Ishikawa (cell line): ENCODE results near the gene RAF1.

Experiments used
- CEBPB ChIP-seq: IDR thresholded peaks from 2 replicates; pipeline ENCODE4 v1.6.1; 2012
- CREB1 ChIP-seq: IDR thresholded peaks from 2 replicates; pipeline ENCODE4 v1.6.1; 2012; ENCODE audit warnings: low read depth
- EGR1 ChIP-seq: IDR thresholded peaks from 2 replicates; pipeline ENCODE4 v1.6.1; 2012
- EP300 ChIP-seq: IDR thresholded peaks from 2 replicates; pipeline ENCODE4 v1.6.1; 2012; ENCODE audit warnings: borderline replicate concordance
- FOXM1 ChIP-seq: IDR thresholded peaks from 2 replicates; pipeline ENCODE4 v1.6.1; 2012; ENCODE audit warnings: low read depth, borderline replicate concordance
- MAX ChIP-seq: IDR thresholded peaks from 2 replicates; pipeline ENCODE4 v1.6.1; 2012
- NFIC ChIP-seq: IDR thresholded peaks from 2 replicates; pipeline ENCODE4 v1.6.1; 2012
- RAD21 ChIP-seq: IDR thresholded peaks from 2 replicates; pipeline ENCODE4 v1.6.1; 2012; ENCODE audit warnings: low read depth
- REST ChIP-seq: IDR thresholded peaks from 2 replicates; pipeline ENCODE4 v1.6.1; 2012; ENCODE audit warnings: low read depth, mild to moderate bottlenecking
- TAF1 ChIP-seq: IDR thresholded peaks from 2 replicates; pipeline ENCODE4 v1.6.1; 2012; ENCODE audit warnings: low read depth, mild to moderate bottlenecking
- TCF12 ChIP-seq: IDR thresholded peaks from 2 replicates; pipeline ENCODE4 v1.6.1; 2012; ENCODE audit warnings: low read depth
- TEAD4 ChIP-seq: IDR thresholded peaks from 2 replicates; pipeline ENCODE4 v1.6.1; 2012
- USF1 ChIP-seq: IDR thresholded peaks from 2 replicates; pipeline ENCODE4 v1.6.1; 2012
- YY1 ChIP-seq: IDR thresholded peaks from 2 replicates; pipeline ENCODE4 v1.6.1; 2012; ENCODE audit warnings: low read depth
- ZBTB7A ChIP-seq: IDR thresholded peaks from 2 replicates; pipeline ENCODE4 v1.6.1; 2012; ENCODE audit warnings: low read depth

RAF1 gene

DNA sequence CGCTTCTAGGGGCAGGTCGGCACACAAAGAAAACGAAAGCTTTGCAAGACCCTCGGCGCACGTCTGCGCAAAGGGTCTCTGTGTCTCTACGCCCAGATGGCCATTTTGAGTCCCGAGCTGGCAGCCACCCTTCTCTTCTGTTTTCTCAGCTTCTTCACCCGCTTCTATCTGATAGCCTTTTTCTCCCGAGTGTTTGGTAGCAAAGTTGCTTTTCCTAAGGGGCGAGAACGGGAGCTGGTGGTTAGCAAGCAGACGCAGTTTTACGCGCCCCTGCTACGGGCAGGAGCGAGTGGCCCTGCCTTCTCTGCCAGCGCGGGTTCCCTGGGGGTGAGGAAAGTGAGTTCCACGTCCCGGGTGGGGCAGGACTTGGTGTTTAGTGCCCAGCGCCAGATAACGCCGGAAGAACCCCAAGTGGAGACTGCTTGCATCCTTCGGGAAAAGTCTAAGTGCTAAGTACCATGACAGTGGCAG lies 110.0 kb downstream of the RAF1 start:
- TF ChIP-seq EP300 = no peak
- TF ChIP-seq FOXM1 = no peak
- no peak for TF ChIP-seq TCF12

DNA sequence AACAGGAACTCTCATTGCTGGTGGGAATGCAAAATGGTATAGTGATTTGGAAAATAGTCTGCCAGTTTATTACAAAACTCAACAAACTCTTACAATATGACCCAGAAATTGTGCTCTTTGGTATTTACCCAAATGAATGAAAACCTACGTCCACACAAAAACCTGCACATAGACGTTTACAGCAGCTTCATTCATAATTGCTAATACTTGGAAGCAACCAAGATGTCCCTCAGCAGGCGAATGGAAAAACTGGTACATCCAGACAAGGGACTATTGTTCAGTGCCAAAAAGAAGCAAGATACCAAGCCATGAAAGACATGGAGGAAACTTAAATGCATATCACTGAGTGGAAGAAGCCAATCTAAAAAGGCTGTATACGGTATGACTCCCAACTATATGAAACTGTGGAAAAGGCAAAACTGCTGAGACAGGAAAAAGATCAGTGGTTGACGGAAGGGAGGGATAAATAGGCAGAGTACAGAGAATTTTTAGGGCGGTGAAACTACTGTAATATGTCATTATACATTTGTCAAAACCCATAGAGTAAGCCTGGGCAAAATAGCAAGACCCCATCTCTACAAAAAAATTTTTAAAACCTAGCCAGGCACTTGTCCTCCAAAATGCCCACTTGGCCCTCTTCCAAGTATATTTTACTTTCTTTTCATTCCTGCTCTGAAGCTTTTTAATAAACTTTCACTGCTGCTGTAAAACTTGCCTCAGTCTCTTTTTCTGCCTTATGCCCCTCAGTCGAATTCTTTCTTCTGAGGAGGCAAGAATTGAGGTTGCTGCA lies 113.8 kb downstream of the RAF1 start:
- TF ChIP-seq NFIC (no peak), USF1 (no peak), YY1 (no peak), CREB1 (no peak), EP300 (no peak), CEBPB (no peak)

DNA sequence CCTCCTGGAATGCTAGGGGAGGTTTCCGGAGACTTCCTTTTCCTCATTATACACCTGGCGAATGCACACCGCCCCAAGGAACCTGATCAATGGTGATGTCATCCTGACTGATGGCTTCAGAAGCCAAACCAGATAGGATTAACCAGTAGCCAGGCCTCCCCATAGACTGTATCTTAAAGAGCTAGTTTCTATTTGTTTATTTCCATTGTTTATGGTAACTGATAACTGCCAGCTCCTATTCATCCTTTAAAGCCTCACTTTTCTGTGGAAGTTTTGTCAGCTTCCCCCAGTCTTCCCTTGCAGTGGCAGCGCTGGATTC lies 118.5 kb downstream of the RAF1 start, which contains the start of gene MKRN2OS:
Gene MKRN2OS, minus strand, starts transcription at position 27 of the 319 bp plus-strand sequence. CDS start 35 bp downstream, outside the sequence.
- TF ChIP-seq CEBPB (no peak), TCF12 (no peak), CREB1 (peak; percentile 58), TEAD4 (peak; percentile 63; the same call in 1 of the 2 replicates), ZBTB7A (no peak), RAD21 (no peak), MAX (no peak; the same call in 1 of the 2 replicates)

- TF ChIP-seq NFIC (no peak), TAF1 (0 out of 2 replicates have a peak, but pooled peaks have one; percentile 29)
Measured at GRCh38 chr3:12544652-12545472, 119.1 kb downstream of the RAF1 start.

- TF ChIP-seq CEBPB = peak; percentile 35; the same call in 1 of the 2 replicates
Measured at GRCh38 chr3:12543497-12543896, 120.4 kb downstream of the RAF1 start.

DNA sequence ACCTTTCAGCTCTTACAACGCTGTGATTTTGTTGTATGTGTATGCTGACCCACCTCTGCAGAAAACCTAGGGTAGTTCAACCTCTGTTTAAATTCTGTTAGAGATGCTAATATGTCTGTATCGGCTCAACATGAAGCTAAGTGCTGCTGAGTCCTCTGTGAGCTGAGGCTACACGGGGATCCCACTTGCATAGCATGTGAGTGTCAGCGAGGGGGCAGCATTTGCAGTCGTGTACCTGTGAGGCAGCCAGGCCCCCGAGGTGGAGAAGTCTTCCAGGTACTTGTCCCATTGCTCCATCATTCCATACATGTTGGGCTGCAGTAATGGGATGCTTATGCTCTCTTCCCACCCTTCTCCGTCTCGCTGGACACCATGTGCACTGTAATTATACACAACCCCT lies 122.3 kb downstream of the RAF1 start:
- no peak for TF ChIP-seq CEBPB
- TF ChIP-seq TAF1 = no peak
- no peak for TF ChIP-seq EP300
- TF ChIP-seq USF1 = no peak
- no peak for TF ChIP-seq CREB1
- TF ChIP-seq TEAD4 = no peak
- TF ChIP-seq NFIC = no peak
- no peak for TF ChIP-seq MAX
- TF ChIP-seq REST = no peak
- TF ChIP-seq YY1 = no peak
- no peak for TF ChIP-seq TCF12
- no peak for TF ChIP-seq RAD21
- no peak for TF ChIP-seq EGR1
- no peak for TF ChIP-seq ZBTB7A
- TF ChIP-seq FOXM1 = no peak

DNA sequence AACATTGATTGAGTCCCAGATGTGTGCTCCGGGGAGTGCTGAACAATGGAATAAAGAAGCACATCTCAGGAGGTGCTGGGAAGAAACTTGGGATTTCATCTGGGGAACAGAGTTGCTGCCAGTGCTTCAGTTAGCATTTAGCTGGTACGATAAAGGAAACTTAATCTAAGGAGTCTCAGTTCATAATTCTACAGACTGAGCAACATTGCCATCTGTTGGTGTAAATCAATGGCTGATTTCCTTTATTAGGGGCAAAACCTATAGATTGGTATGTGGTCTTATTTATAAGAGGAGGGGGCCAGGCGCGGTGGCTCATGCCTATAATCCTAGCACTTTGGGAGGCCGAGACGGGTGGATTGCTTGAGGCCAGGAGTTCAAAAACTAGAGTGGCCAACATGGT lies 127.5 kb downstream of the RAF1 start:
- no peak for TF ChIP-seq CREB1
- no peak for TF ChIP-seq TCF12
- TF ChIP-seq REST = no peak
- no peak for TF ChIP-seq MAX
- no peak for TF ChIP-seq ZBTB7A
- no peak for TF ChIP-seq EGR1
- TF ChIP-seq EP300 = no peak
